C4-2B (cell line): ENCODE data around the gene NFXL1.

Experiments used
- ZFX ChIP-seq: fragments of 450-650 bp; IDR thresholded peaks from 2 replicates; pipeline ENCODE4 v1.6.1; 2017
- TF ChIP-seq, protein P1 (sequence below): fragments of 450-650 bp; conservative IDR thresholded peaks from 2 replicates; pipeline ENCODE4 v1.5.1; 2017; ENCODE audit warnings: mild to moderate bottlenecking

DNA sequence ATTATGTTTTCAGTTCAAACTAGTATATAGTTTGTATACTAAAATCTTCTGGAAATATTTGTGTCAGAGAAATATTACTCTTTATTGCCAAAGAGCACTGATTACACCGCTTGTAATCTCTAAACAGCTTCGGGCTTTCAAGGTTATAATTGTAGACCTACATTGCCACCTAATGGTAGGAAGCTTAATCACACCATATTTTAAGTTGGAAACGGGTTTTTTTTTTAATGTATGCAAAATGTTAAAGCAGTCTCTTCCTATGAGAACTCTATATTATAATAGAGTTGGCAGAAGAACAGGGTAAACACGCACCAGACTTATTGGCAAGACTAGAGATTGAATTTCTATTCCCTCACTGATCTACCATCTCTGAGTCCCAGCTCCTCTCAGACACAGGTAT lies 19.5 kb upstream of the NFXL1 start:
- TF ChIP-seq, protein P1, sequence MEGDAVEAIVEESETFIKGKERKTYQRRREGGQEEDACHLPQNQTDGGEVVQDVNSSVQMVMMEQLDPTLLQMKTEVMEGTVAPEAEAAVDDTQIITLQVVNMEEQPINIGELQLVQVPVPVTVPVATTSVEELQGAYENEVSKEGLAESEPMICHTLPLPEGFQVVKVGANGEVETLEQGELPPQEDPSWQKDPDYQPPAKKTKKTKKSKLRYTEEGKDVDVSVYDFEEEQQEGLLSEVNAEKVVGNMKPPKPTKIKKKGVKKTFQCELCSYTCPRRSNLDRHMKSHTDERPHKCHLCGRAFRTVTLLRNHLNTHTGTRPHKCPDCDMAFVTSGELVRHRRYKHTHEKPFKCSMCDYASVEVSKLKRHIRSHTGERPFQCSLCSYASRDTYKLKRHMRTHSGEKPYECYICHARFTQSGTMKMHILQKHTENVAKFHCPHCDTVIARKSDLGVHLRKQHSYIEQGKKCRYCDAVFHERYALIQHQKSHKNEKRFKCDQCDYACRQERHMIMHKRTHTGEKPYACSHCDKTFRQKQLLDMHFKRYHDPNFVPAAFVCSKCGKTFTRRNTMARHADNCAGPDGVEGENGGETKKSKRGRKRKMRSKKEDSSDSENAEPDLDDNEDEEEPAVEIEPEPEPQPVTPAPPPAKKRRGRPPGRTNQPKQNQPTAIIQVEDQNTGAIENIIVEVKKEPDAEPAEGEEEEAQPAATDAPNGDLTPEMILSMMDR: peak; percentile 71
- no peak for TF ChIP-seq ZFX
